ENCODE data around the gene SLC1A2.

The SLC1A2 gene

GRCh38 chr11:35287344-35287890 is 131.9 kb downstream of the SLC1A2 start:
- Histone ChIP-seq H3K9ac (ENCODE audit: low read length) (no peak overlapping the region), H3K9me3 (ENCODE audit: insufficient read depth, low read length) (no peaks in the 10 kb centered on the region), H2AFZ (ENCODE audit: low read depth, low read length) (no peak overlapping the region), H4K20me1 (ENCODE audit: insufficient read depth, low read length) (no peaks in the 10 kb centered on the region), H3K27me3 (ENCODE audit: low read depth, low read length) (no peaks in the 10 kb centered on the region), H3K36me3 (replicated peaks; ENCODE audit: low read depth, low read length) (no peaks in the 10 kb centered on the region), H3K4me1 (ENCODE audit: low read length) (no peaks in the 10 kb centered on the region), H3K27ac (ENCODE audit: low read length) (no peak overlapping the region), H3K79me2 (ENCODE audit: low read length) (no peaks in the 10 kb centered on the region), H3K4me3 (ENCODE audit: low read length) (no peak overlapping the region), H3K4me2 (ENCODE audit: low read length) (no peak overlapping the region)
- TF ChIP-seq CTCF (IDR thresholded peaks at IDR 0.05; ENCODE audit: low read depth, low read length) (no peak), EZH2phosphoT487 (IDR thresholded peaks at IDR 0.05; ENCODE audit: low read depth) (no peak)

GRCh38 chr11:35286126-35286525 is 133.2 kb downstream of the SLC1A2 start:
- Histone ChIP-seq H3K36me3 (replicated peaks; ENCODE audit: low read depth, low read length) (no peaks in the 10 kb centered on the region), H3K4me2 (ENCODE audit: low read length) (no peak overlapping the region), H3K27ac (ENCODE audit: low read length) (no peak overlapping the region)

DNA sequence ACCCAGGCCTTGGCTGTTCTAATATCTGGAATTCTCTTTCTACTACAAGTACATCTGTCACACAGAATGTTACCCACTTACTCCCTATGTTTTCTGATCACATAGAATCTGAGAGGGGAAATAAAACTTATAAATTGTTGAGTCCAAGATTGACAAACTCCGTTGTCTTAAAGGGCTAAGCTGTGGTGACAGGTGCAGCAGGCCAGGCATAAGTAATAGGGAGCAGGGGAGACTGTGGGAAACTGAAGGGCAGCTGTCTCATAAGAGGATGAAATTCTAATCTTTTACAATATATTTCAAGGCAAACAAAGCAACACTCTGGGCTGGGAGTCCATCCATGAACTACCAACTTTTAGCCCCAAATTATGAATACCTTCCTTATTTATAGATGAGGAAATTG is 133.9 kb downstream of the SLC1A2 start:
- Histone ChIP-seq H3K27ac (ENCODE audit: low read length) (no peak overlapping the region), H3K4me1 (ENCODE audit: low read length) (no peaks in the 10 kb centered on the region), H3K36me3 (replicated peaks; ENCODE audit: low read depth, low read length) (no peaks in the 10 kb centered on the region), H3K4me3 (ENCODE audit: low read length) (no peak overlapping the region), H3K79me2 (ENCODE audit: low read length) (no peaks in the 10 kb centered on the region), H3K9ac (ENCODE audit: low read length) (no peak overlapping the region), H3K4me2 (ENCODE audit: low read length) (no peak overlapping the region), H3K9me3 (ENCODE audit: insufficient read depth, low read length) (no peaks in the 10 kb centered on the region), H4K20me1 (ENCODE audit: insufficient read depth, low read length) (no peaks in the 10 kb centered on the region), H2AFZ (ENCODE audit: low read depth, low read length) (no peak overlapping the region), H3K27me3 (ENCODE audit: low read depth, low read length) (no peaks in the 10 kb centered on the region)
- TF ChIP-seq CTCF (IDR thresholded peaks at IDR 0.05; ENCODE audit: low read depth, low read length) (no peak), EZH2phosphoT487 (IDR thresholded peaks at IDR 0.05; ENCODE audit: low read depth) (no peak)

More at GRCh38 chr11:35286126-35286525, 133.2 kb downstream of the SLC1A2 start:
- no peak overlapping the region for H3K9ac ChIP-seq (ENCODE audit: low read length)
- no peaks in the 10 kb centered on the region for H4K20me1 ChIP-seq (ENCODE audit: insufficient read depth, low read length)
- H3K79me2 ChIP-seq (ENCODE audit: low read length): no peaks in the 10 kb centered on the region
- TF ChIP-seq EZH2phosphoT487 (IDR thresholded peaks at IDR 0.05; ENCODE audit: low read depth) (no peak), CTCF (IDR thresholded peaks at IDR 0.05; ENCODE audit: low read depth, low read length) (no peak)
- no peaks in the 10 kb centered on the region for H3K4me1 ChIP-seq (ENCODE audit: low read length)
- no peak overlapping the region for H2AFZ ChIP-seq (ENCODE audit: low read depth, low read length)
- no peaks in the 10 kb centered on the region for H3K9me3 ChIP-seq (ENCODE audit: insufficient read depth, low read length)
- H3K27me3 ChIP-seq (ENCODE audit: low read depth, low read length): no peaks in the 10 kb centered on the region
- H3K4me3 ChIP-seq (ENCODE audit: low read length): no peak overlapping the region

GRCh38 chr11:35282221-35282882 is 137.0 kb downstream of the SLC1A2 start:
- Histone ChIP-seq H3K36me3 (replicated peaks; ENCODE audit: low read depth, low read length) (no peaks in the 10 kb centered on the region), H4K20me1 (ENCODE audit: insufficient read depth, low read length) (no peaks in the 10 kb centered on the region), H3K27me3 (ENCODE audit: low read depth, low read length) (no peaks in the 10 kb centered on the region), H3K79me2 (ENCODE audit: low read length) (no peaks in the 10 kb centered on the region), H3K9me3 (ENCODE audit: insufficient read depth, low read length) (no peaks in the 10 kb centered on the region), H3K4me3 (ENCODE audit: low read length) (no peak overlapping the region), H3K4me1 (ENCODE audit: low read length) (no peaks in the 10 kb centered on the region), H2AFZ (ENCODE audit: low read depth, low read length) (no peak overlapping the region), H3K4me2 (ENCODE audit: low read length) (no peak overlapping the region), H3K27ac (ENCODE audit: low read length) (no peak overlapping the region), H3K9ac (ENCODE audit: low read length) (no peak overlapping the region)
- TF ChIP-seq CTCF (IDR thresholded peaks at IDR 0.05; ENCODE audit: low read depth, low read length) (no peak), EZH2phosphoT487 (IDR thresholded peaks at IDR 0.05; ENCODE audit: low read depth) (no peak)
